ENCODE measurements around the gene KCTD21.

DNA sequence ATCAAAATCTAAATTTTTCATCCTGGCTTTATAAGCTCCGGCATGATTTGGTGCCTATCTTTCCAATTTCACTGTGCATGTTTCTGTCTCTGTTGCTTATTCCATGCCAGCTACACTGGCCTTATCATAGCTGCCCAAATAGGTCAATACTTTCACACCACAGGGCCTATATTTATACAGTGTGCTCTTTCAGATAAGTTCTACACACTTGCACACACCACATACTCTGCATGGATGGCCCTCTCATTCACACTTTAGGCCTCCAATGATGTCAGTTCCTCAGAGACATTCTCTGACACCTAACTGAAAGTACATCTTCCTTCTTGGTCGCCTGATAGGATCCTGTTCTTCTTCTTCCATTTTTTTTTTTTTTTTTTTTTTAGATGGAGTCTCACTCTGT, 56.0 kb downstream of the KCTD21 start:
- TF ChIP-seq CTCF (conservative IDR thresholded peaks at IDR 0.05; ENCODE audit: low read length) (no peak), EZH2phosphoT487 (IDR thresholded peaks at IDR 0.05; ENCODE audit: borderline replicate concordance) (no peak)

Measured in Loucy (cell line).